Astrocyte (in vitro differentiated cells and primary cell): ENCODE results near the gene HOOK1.

Experiments
- EZH2 ChIP-seq: IDR thresholded peaks from 2 replicates; pipeline ENCODE4 v1.6.1; 2012; ENCODE audit warnings: mild to moderate bottlenecking, low read length, inconsistent platforms; ENCODE audit not compliant: insufficient read depth
- TF ChIP-seq, protein P1 (sequence below): IDR thresholded peaks from 2 replicates; pipeline ENCODE4 v1.5.1; 2011; ENCODE audit warnings: low read depth, mild to moderate bottlenecking, inconsistent platforms, low read length, moderate library complexity; ENCODE audit not compliant: insufficient read depth

DNA sequence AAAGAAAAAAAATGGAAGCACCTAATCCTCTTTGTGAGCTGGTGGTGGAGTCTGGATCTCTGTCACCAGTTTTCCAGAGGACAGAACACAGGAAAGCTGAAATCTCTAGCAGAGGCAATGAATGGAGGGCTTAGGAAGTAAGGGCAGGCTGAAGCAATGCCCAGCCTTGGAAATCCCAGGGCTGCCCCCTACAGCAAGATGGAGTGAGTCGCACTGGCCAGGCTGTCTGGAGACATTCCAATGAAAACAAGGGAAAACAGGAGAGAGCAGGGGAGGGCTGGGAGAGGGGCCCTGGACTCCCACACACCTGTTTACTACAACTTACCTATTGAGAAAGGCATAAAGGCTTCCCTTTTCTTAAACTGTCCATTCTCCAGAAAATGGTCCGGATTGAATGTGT is 85.9 kb downstream of the HOOK1 start:
- TF ChIP-seq, protein P1, sequence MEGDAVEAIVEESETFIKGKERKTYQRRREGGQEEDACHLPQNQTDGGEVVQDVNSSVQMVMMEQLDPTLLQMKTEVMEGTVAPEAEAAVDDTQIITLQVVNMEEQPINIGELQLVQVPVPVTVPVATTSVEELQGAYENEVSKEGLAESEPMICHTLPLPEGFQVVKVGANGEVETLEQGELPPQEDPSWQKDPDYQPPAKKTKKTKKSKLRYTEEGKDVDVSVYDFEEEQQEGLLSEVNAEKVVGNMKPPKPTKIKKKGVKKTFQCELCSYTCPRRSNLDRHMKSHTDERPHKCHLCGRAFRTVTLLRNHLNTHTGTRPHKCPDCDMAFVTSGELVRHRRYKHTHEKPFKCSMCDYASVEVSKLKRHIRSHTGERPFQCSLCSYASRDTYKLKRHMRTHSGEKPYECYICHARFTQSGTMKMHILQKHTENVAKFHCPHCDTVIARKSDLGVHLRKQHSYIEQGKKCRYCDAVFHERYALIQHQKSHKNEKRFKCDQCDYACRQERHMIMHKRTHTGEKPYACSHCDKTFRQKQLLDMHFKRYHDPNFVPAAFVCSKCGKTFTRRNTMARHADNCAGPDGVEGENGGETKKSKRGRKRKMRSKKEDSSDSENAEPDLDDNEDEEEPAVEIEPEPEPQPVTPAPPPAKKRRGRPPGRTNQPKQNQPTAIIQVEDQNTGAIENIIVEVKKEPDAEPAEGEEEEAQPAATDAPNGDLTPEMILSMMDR, result no peak
- no peak for TF ChIP-seq EZH2
